Activated CD4-positive, CD25-positive, alpha-beta regulatory T cell (primary cell): Measurements from ENCODE around the gene KSR1.
"Not testable (repeated sequence)": the region's sequence is repeated elsewhere in the genome, so short reads cannot be mapped to it uniquely, and the experiment has no call there.

Experiments used
- DNase-seq, 4 experiments: peaks; one replicate each; lab custom pipeline; 2025; lab: John Stamatoyannopoulos, UW

Gene KSR1

GRCh38 chr17:27633312-27634025, 177.2 kb downstream of the KSR1 start:
- DNase-seq = no peak

GRCh38 chr17:27634026-27634335, 177.7 kb downstream of the KSR1 start:
- no peak for DNase-seq

- no peak for DNase-seq
Measured at GRCh38 chr17:27634776-27635175, 178.5 kb downstream of the KSR1 start.

- no peak for DNase-seq
Measured at GRCh38 chr17:27635275-27635823, 179.1 kb downstream of the KSR1 start.

- DNase-seq = not testable (repeated sequence)
Measured at GRCh38 chr17:27636005-27636520, 179.8 kb downstream of the KSR1 start.

GRCh38 chr17:27637818-27638217, 181.6 kb downstream of the KSR1 start:
- DNase-seq = not testable (repeated sequence)

- DNase-seq = not testable (repeated sequence)
Measured at GRCh38 chr17:27638415-27638914, 182.2 kb downstream of the KSR1 start.

GRCh38 chr17:27640790-27641189, 184.5 kb downstream of the KSR1 start:
- DNase-seq = no peak

GRCh38 chr17:27644586-27644985, 188.3 kb downstream of the KSR1 start:
- no peak for DNase-seq

GRCh38 chr17:27645621-27646020, 189.4 kb downstream of the KSR1 start:
- DNase-seq = not testable (repeated sequence)

GRCh38 chr17:27646232-27646631, 190.0 kb downstream of the KSR1 start:
- no peak for DNase-seq

GRCh38 chr17:27647765-27648164, 191.5 kb downstream of the KSR1 start:
- no peak for DNase-seq

GRCh38 chr17:27649111-27649571, 192.9 kb downstream of the KSR1 start:
- DNase-seq = not testable (repeated sequence)

GRCh38 chr17:27649929-27650328, 193.7 kb downstream of the KSR1 start:
- no peak for DNase-seq

- DNase-seq = no peak
Measured at GRCh38 chr17:27650836-27651235, 194.6 kb downstream of the KSR1 start.

GRCh38 chr17:27651411-27652345, 195.4 kb downstream of the KSR1 start:
- peak; percentile 19 to 57 (median 34) for DNase-seq

GRCh38 chr17:27653449-27653971, 197.3 kb downstream of the KSR1 start:
- not testable (repeated sequence) for DNase-seq

- no peak for DNase-seq
Measured at GRCh38 chr17:27654136-27654535, 197.9 kb downstream of the KSR1 start.

GRCh38 chr17:27654654-27655524, 198.6 kb downstream of the KSR1 start:
- peak; percentile 24 to 54 (median 35) for DNase-seq

- not testable (repeated sequence) for DNase-seq
Measured at GRCh38 chr17:27655525-27656111, 199.4 kb downstream of the KSR1 start.

GRCh38 chr17:27656620-27657019, 200.4 kb downstream of the KSR1 start:
- DNase-seq = not testable (repeated sequence)
